Esophagus muscularis mucosa (tissue), 3 donors: ENCODE measurements around the gene TP63.
"Not testable (repeated sequence)": the region's sequence is repeated elsewhere in the genome, so short reads cannot be mapped to it uniquely, and the experiment has no call there.

ENCODE experiments used
- CTCF ChIP-seq, 3 experiments: fragments of 200-600 bp in 2 of 3; fragments of 450-650 bp in 1 of 3; sonication (generic) in 2 of 3; IDR thresholded peaks; one replicate each; pipeline ENCODE4 v1.5.1; 2017 to 2019; ENCODE audit warnings: antibody characterized with exemption in 3 of 3, mild to moderate bottlenecking in 2 of 3, moderate library complexity in 1 of 3
- POLR2AphosphoS5 ChIP-seq, 2 donors: sonication (generic); formaldehyde crosslinking; IDR thresholded peaks; one replicate each; pipeline ENCODE4 v1.6.1; 2017; ENCODE audit warnings: antibody characterized with exemption in 2 of 2

- not testable (repeated sequence) for TF ChIP-seq POLR2AphosphoS5, CTCF (IDR thresholded peaks at IDR 0.05)
Measured at GRCh38 chr3:189750972-189751371, 119.8 kb downstream of the TP63 start.
